KOPT-K1 (cell line): Measurements from ENCODE around the gene UBR3.
"Not testable (repeated sequence)": the region's sequence is repeated elsewhere in the genome, so short reads cannot be mapped to it uniquely, and the experiment has no call there.

ENCODE experiments used
- H3K27ac ChIP-seq: fragments of 200-600 bp; sonication (generic); 2 replicates; pipeline ENCODE4 v1.5.1; 2016; ENCODE audit warnings: antibody characterized with exemption, mild to moderate bottlenecking, low read depth, low read length; ENCODE audit not compliant: poor library complexity, severe bottlenecking
- H3K36me3 ChIP-seq: fragments of 200-600 bp; sonication (generic); 2 replicates; pipeline ENCODE4 v1.5.1; 2017; ENCODE audit warnings: antibody characterized with exemption, mild to moderate bottlenecking, low read length, moderate library complexity; ENCODE audit not compliant: insufficient read depth
- H3K9me3 ChIP-seq: fragments of 200-600 bp; sonication (generic); 2 replicates; pipeline ENCODE4 v1.5.1; 2017; ENCODE audit warnings: antibody characterized with exemption, low read length, mild to moderate bottlenecking; ENCODE audit not compliant: insufficient read depth, poor library complexity, severe bottlenecking

The UBR3 gene

DNA sequence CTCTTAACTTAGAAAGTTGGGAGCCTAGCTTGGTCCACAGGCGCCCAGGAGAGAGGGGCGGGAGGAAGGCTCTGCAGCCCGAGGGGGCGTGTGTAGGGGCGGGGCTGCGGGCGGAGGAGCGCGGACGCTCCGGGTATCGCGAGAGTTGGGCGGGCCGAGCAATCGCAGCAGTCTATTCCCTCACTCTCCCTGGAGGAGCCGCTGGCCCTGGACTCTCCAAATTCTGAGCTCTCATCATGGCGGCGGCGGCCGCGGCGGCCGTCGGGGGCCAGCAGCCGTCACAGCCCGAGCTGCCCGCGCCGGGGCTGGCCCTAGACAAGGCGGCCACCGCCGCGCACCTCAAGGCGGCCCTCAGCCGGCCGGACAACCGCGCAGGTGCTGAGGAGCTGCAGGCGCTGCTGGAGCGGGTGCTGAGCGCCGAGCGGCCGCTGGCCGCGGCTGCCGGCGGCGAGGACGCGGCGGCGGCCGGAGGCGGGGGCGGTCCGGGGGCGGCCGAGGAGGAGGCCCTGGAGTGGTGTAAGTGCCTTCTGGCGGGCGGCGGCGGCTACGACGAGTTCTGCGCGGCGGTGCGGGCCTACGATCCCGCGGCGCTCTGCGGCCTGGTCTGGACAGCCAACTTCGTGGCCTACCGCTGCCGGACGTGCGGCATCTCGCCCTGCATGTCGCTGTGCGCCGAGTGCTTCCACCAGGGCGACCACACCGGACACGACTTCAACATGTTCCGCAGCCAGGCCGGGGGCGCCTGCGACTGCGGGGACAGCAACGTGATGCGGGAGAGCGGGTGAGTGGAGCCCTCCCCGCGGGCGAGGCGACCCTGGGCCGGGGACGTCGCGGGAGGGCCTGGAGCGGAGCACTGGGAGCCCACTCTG, at the start of gene UBR3:
TSS of gene UBR3 (plus strand) at position 183 of the 869 bp plus-strand sequence. CDS start at position 237, 54 bp downstream.
- Histone ChIP-seq H3K36me3 (0 out of 2 replicates have a peak, but pooled peaks cover 14% of the 10 kb centered on the region), H3K9me3 (no peaks in the 10 kb centered on the region), H3K27ac (peak within 1 kb of the TSS; percentile 58)

- H3K27ac ChIP-seq: no peak overlapping the region
Measured at GRCh38 chr2:169778446-169778845, 48.8 kb upstream of the UBR3 start.

DNA sequence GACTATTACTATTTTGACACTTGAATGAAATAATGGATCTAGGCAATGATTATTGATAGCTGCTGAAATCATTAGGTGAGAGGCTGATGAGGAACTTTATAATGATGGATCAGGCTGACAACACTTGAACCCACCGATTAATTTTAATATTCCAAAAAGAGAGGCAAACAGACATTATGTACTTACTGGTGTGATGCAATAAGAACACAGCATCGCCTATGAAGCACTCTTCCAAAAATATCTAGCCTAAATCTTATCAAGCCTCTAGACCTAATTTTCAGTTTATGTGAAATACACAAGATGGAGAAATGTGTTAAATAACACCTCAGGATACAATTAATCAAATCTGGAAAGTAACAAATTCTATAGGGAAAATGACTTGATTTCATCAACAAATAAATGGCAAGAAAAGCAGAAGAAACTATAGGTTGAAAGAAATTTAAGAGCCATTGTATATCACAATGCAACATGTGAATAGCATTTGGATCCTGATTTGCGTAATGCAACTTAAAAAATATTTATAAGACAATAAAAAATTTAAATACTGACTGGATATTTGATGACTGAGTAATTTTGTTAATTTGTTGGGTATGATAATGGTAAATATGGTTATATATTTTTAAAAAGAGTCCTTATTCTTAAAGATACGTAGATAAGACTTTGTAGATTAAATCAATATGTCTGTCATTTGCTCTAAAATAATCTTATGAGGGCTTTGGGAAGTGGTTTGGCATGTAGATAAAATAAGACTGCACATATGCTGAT, 45.8 kb upstream of the UBR3 start:
- H3K27ac ChIP-seq: no peak overlapping the region
- H3K36me3 ChIP-seq: no peaks in the 10 kb centered on the region
- H3K9me3 ChIP-seq: no peaks in the 10 kb centered on the region

More at GRCh38 chr2:169778446-169778845, 48.8 kb upstream of the UBR3 start:
- Histone ChIP-seq H3K9me3 (no peaks in the 10 kb centered on the region), H3K36me3 (no peaks in the 10 kb centered on the region)

- Histone ChIP-seq H3K36me3 (no peaks in the 10 kb centered on the region), H3K9me3 (no peaks in the 10 kb centered on the region), H3K27ac (no peak overlapping the region)
Measured at GRCh38 chr2:169782513-169782912, 44.7 kb upstream of the UBR3 start.

GRCh38 chr2:169790581-169790980, 36.7 kb upstream of the UBR3 start:
- no peak overlapping the region for H3K27ac ChIP-seq
- H3K9me3 ChIP-seq: no peaks in the 10 kb centered on the region
- no peaks in the 10 kb centered on the region for H3K36me3 ChIP-seq

GRCh38 chr2:169795181-169795580, 32.1 kb upstream of the UBR3 start:
- no peak overlapping the region for H3K27ac ChIP-seq
- no peaks in the 10 kb centered on the region for H3K36me3 ChIP-seq
- H3K9me3 ChIP-seq: no peaks in the 10 kb centered on the region

DNA sequence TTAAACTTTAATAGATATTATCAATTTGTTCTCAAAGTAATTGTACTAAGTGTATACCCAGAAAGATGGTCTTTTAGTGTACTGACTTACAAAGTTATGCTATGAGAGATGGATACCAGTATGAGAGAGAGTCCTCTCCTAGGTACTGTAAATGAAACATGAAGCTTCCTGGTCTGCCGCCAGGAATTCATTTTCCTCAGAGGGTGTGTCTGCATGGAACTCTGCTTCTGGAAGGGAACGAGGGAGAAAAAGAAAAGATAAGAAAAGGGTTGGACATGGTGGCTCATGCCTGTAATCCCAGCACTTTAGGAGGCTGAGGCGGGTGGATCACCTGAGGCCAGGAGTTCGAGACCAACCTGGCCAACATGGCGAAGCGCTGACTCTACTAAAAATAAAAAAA, 30.8 kb upstream of the UBR3 start:
- H3K36me3 ChIP-seq: peaks cover 11% of the 10 kb centered on the region
- no peak overlapping the region for H3K27ac ChIP-seq
- H3K9me3 ChIP-seq: no peaks in the 10 kb centered on the region

DNA sequence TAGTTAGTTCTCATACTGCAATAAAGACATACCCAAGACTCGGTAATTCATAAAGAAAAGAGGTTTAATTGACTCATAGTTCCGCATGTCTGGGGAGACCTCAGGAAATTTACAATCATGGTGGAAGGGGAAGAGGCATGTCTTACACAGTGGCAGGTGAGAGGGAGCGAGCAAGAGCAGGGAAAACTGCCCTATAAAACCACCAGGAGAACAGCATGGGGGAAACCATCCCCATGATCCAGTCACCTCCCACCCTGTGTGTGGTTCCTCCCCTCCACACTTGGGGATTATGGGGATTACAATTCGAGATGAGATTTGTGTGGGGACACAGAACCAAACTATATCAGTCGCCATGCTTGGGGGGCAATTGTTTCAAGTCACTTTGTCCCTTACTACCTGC, 29.7 kb upstream of the UBR3 start:
- Histone ChIP-seq H3K27ac (no peak overlapping the region), H3K9me3 (no peaks in the 10 kb centered on the region), H3K36me3 (peaks cover 22% of the 10 kb centered on the region)

- H3K27ac ChIP-seq: peak overlapping the region; percentile 79
- H3K36me3 ChIP-seq: peaks cover 30% of the 10 kb centered on the region
- no peaks in the 10 kb centered on the region for H3K9me3 ChIP-seq
Measured at GRCh38 chr2:169798397-169798717, 28.9 kb upstream of the UBR3 start.

DNA sequence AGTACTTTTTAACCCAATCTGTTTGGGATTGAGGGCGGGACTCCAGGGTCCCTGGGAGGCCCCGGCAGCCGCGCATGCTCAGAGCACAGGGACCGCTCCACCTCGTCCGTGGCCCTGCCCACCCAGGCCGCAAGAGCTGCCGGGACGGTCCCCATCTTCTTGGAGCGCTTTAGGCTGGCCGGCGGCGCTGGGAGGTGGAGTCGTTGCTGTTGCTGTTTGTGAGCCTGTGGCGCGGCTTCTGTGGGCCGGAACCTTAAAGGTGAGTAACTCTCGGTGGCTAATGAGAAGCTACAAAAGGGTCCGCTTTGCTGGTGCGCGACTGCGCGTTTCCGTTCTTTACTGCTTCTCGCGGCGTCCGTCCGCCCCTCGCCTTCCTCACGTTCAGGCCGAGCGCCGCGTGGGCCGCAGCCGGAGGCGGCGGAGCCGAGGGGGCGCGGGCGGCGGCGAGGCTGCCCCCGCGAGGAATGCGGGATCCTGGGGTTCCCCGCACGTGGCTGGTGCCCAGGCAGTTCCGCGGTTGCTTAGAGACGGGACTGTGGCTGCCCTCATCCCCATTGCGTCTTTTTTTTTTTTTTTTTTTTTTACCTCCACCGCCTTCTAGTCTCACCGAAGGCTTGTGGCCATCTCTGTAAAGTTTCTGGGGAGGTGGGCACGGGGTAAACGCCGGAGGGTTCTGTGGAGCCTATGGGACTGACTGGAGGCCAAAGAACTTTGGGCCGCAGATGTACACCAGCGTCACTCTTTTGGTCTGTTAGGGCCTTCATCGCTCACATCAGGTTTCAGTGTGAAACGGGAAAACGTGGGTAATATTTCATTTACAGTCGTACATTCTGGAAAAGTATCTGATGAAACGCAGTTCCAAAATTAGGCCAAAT, 28.3 kb upstream of the UBR3 start, which contains the start of gene SSB:
TSS of gene SSB (plus strand) at position 154 of the 875 bp plus-strand sequence. CDS start 2,090 bp downstream, outside the sequence.
- peaks cover 36% of the 10 kb centered on the region for H3K36me3 ChIP-seq
- no peaks in the 10 kb centered on the region for H3K9me3 ChIP-seq
- peak within 1 kb of the TSS; percentile 79 for H3K27ac ChIP-seq

GRCh38 chr2:169803480-169803879, 23.8 kb upstream of the UBR3 start:
- no peak overlapping the region for H3K27ac ChIP-seq
- H3K9me3 ChIP-seq: no peaks in the 10 kb centered on the region

GRCh38 chr2:169806586-169806985, 20.7 kb upstream of the UBR3 start:
- no peaks in the 10 kb centered on the region for H3K9me3 ChIP-seq
- peaks cover 99% of the 10 kb centered on the region for H3K36me3 ChIP-seq
- no peak overlapping the region for H3K27ac ChIP-seq

More at GRCh38 chr2:169803480-169803879, 23.8 kb upstream of the UBR3 start:
- H3K36me3 ChIP-seq: peaks cover 81% of the 10 kb centered on the region

GRCh38 chr2:169808221-169808620, 19.0 kb upstream of the UBR3 start:
- Histone ChIP-seq H3K36me3 (peaks cover 99% of the 10 kb centered on the region), H3K9me3 (no peaks in the 10 kb centered on the region), H3K27ac (no peak overlapping the region)

DNA sequence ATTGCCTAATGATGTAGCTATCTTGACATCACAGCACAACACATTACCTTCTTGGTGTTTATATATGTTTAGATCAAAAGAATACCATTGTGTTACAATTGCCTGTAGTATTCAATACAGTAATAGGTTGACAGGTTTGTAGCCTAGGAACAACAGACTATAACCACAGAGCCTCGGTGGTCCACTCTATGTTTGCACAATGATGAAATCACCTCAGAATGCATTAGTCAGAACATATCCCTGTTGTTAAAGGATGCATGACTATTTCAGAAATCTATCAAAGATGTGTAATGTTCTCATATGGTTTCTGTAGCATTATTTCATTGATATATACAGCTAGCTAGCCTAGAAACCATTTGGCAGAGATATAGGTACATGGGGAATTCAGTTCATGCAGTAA, 11.4 kb upstream of the UBR3 start:
- H3K36me3 ChIP-seq: peaks cover 99% of the 10 kb centered on the region
- H3K9me3 ChIP-seq: peaks cover 9% of the 10 kb centered on the region
- no peak overlapping the region for H3K27ac ChIP-seq

DNA sequence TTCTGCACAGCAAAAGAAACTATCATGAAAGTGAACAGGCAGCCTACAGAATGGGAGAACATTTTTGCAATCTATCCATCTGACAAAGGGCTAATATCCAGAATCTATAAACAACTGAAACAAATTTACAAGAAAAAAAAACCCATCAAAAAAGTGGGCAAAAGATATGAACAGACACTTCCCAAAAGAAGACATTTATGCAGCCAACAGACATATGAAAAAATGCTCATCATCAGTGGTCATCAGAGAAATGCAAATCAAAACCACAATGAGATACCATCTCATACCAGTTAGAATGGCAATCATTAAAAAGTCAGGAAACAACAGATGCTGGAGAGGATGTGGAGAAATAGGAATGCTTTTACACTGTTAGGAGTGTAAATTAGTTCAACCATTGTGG, 10.3 kb upstream of the UBR3 start:
- peaks cover 99% of the 10 kb centered on the region for H3K36me3 ChIP-seq

More for the DNA sequence above, 10.3 kb upstream of the UBR3 start:
- H3K9me3 ChIP-seq, H3K27ac ChIP-seq: not testable (repeated sequence)
